ENCODE measurements around the gene WSB1. TPM values are rescaled to one million over a fixed set of nuclear protein-coding genes. Genes with fewer than 3 reads are reported as not detected.

The WSB1 gene
- total RNA-seq, 1 experiment from 2014 or later, result 55.6 TPM

GRCh38 chr17:27357236-27357635, 63.3 kb downstream of the WSB1 start:
- no peak for DNase-seq (ENCODE audit: low read depth)

- no peak for DNase-seq (ENCODE audit: low read depth)
These were observed 66.6 kb downstream of the WSB1 start for GRCh38 chr17:27360507-27360906.

- DNase-seq (ENCODE audit: low read depth), result no peak
These were observed 67.8 kb downstream of the WSB1 start for GRCh38 chr17:27361695-27362094.

- DNase-seq (ENCODE audit: low read depth), result no peak
These were observed 68.6 kb downstream of the WSB1 start for GRCh38 chr17:27362503-27362902.

- no peak for DNase-seq (ENCODE audit: low read depth)
These were observed 69.0 kb downstream of the WSB1 start for GRCh38 chr17:27362909-27363308.

GRCh38 chr17:27363326-27363725, 69.4 kb downstream of the WSB1 start:
- no peak for DNase-seq (ENCODE audit: low read depth)

Other genes with a start within 250 kb of the WSB1 start
- 55.3 and 59.5 TPM in 2 replicates for gene KSR1, start 162.3 kb downstream of the WSB1 start, total RNA-seq (2014; rRNA removed; shearing (Covaris generic))

Measured in Daoy (cell line).